ENCODE measurements around the gene CHST12.
"Not testable (repeated sequence)": the region's sequence is repeated elsewhere in the genome, so short reads cannot be mapped to it uniquely, and the experiment has no call there.

Gene CHST12

GRCh38 chr7:2466675-2467074 is 63.3 kb downstream of the CHST12 start:
- no peak overlapping the region for H3K9ac ChIP-seq (ENCODE audit: low read depth, low read length)
- no peak overlapping the region for H3K27ac ChIP-seq (ENCODE audit: low read depth, low read length)
- peaks cover 3% of the 10 kb centered on the region; the same call in 1 of the 2 replicates for H3K9me3 ChIP-seq (ENCODE audit: control insufficient read depth, insufficient read depth, low read length)
- no peak overlapping the region for H3K4me3 ChIP-seq (ENCODE audit: low read depth, low read length)
- H3K36me3 ChIP-seq (ENCODE audit: control insufficient read depth, insufficient read depth, low read length): no peaks in the 10 kb centered on the region
- peaks cover 6% of the 10 kb centered on the region for H3K4me1 ChIP-seq (ENCODE audit: control insufficient read depth, insufficient read depth, low read length)
- no peaks in the 10 kb centered on the region for H3K27me3 ChIP-seq (ENCODE audit: control insufficient read depth, insufficient read depth, low read length)

GRCh38 chr7:2468227-2468626 is 64.8 kb downstream of the CHST12 start:
- no peaks in the 10 kb centered on the region for H3K27me3 ChIP-seq (ENCODE audit: control insufficient read depth, insufficient read depth, low read length)
- peaks cover 6% of the 10 kb centered on the region for H3K4me1 ChIP-seq (ENCODE audit: control insufficient read depth, insufficient read depth, low read length)
- no peak overlapping the region for H3K9ac ChIP-seq (ENCODE audit: low read depth, low read length)
- H3K9me3 ChIP-seq (ENCODE audit: control insufficient read depth, insufficient read depth, low read length): peaks cover 3% of the 10 kb centered on the region; the same call in 1 of the 2 replicates
- H3K36me3 ChIP-seq (ENCODE audit: control insufficient read depth, insufficient read depth, low read length): no peaks in the 10 kb centered on the region
- H3K27ac ChIP-seq (ENCODE audit: low read depth, low read length): no peak overlapping the region
- H3K4me3 ChIP-seq (ENCODE audit: low read depth, low read length): no peak overlapping the region

- H3K27me3 ChIP-seq (ENCODE audit: control insufficient read depth, insufficient read depth, low read length); H3K36me3 ChIP-seq (ENCODE audit: control insufficient read depth, insufficient read depth, low read length); H3K9me3 ChIP-seq (ENCODE audit: control insufficient read depth, insufficient read depth, low read length); H3K4me1 ChIP-seq (ENCODE audit: control insufficient read depth, insufficient read depth, low read length); H3K4me3 ChIP-seq (ENCODE audit: low read depth, low read length); H3K27ac ChIP-seq (ENCODE audit: low read depth, low read length); H3K9ac ChIP-seq (ENCODE audit: low read depth, low read length): not testable (repeated sequence)
Observed at GRCh38 chr7:2469460-2470203, 66.2 kb downstream of the CHST12 start.

- H3K9ac ChIP-seq (ENCODE audit: low read depth, low read length): no peak overlapping the region
- no peak overlapping the region for H3K27ac ChIP-seq (ENCODE audit: low read depth, low read length)
- no peaks in the 10 kb centered on the region for H3K36me3 ChIP-seq (ENCODE audit: control insufficient read depth, insufficient read depth, low read length)
- no peaks in the 10 kb centered on the region for H3K9me3 ChIP-seq (ENCODE audit: control insufficient read depth, insufficient read depth, low read length)
- H3K4me1 ChIP-seq (ENCODE audit: control insufficient read depth, insufficient read depth, low read length): peaks cover 6% of the 10 kb centered on the region
- H3K27me3 ChIP-seq (ENCODE audit: control insufficient read depth, insufficient read depth, low read length): no peaks in the 10 kb centered on the region
- no peak overlapping the region for H3K4me3 ChIP-seq (ENCODE audit: low read depth, low read length)
Observed at GRCh38 chr7:2470204-2471021, 67.0 kb downstream of the CHST12 start.

- Histone ChIP-seq H3K9ac (ENCODE audit: low read depth, low read length) (no peak overlapping the region), H3K27me3 (ENCODE audit: control insufficient read depth, insufficient read depth, low read length) (no peaks in the 10 kb centered on the region), H3K4me3 (ENCODE audit: low read depth, low read length) (no peak overlapping the region), H3K27ac (ENCODE audit: low read depth, low read length) (peak overlapping the region; percentile 42), H3K36me3 (ENCODE audit: control insufficient read depth, insufficient read depth, low read length) (no peaks in the 10 kb centered on the region), H3K4me1 (ENCODE audit: control insufficient read depth, insufficient read depth, low read length) (peaks cover 2% of the 10 kb centered on the region), H3K9me3 (ENCODE audit: control insufficient read depth, insufficient read depth, low read length) (no peaks in the 10 kb centered on the region)
Observed at GRCh38 chr7:2471022-2471329, 67.6 kb downstream of the CHST12 start.

GRCh38 chr7:2471396-2471795 is 68.0 kb downstream of the CHST12 start:
- Histone ChIP-seq H3K4me1 (ENCODE audit: control insufficient read depth, insufficient read depth, low read length) (no peaks in the 10 kb centered on the region; the same call in 1 of the 2 replicates), H3K27me3 (ENCODE audit: control insufficient read depth, insufficient read depth, low read length) (no peaks in the 10 kb centered on the region), H3K4me3 (ENCODE audit: low read depth, low read length) (no peak overlapping the region), H3K36me3 (ENCODE audit: control insufficient read depth, insufficient read depth, low read length) (no peaks in the 10 kb centered on the region), H3K9me3 (ENCODE audit: control insufficient read depth, insufficient read depth, low read length) (no peaks in the 10 kb centered on the region), H3K27ac (ENCODE audit: low read depth, low read length) (peak overlapping the region; percentile 42), H3K9ac (ENCODE audit: low read depth, low read length) (no peak overlapping the region)

GRCh38 chr7:2472739-2473138 is 69.3 kb downstream of the CHST12 start:
- Histone ChIP-seq H3K4me3 (ENCODE audit: low read depth, low read length) (no peak overlapping the region), H3K9me3 (ENCODE audit: control insufficient read depth, insufficient read depth, low read length) (no peaks in the 10 kb centered on the region), H3K4me1 (ENCODE audit: control insufficient read depth, insufficient read depth, low read length) (peaks cover under 1% of the 10 kb centered on the region; the same call in 1 of the 2 replicates), H3K36me3 (ENCODE audit: control insufficient read depth, insufficient read depth, low read length) (no peaks in the 10 kb centered on the region), H3K27ac (ENCODE audit: low read depth, low read length) (no peak overlapping the region), H3K27me3 (ENCODE audit: control insufficient read depth, insufficient read depth, low read length) (no peaks in the 10 kb centered on the region), H3K9ac (ENCODE audit: low read depth, low read length) (no peak overlapping the region)

- Histone ChIP-seq H3K27ac (ENCODE audit: low read depth, low read length) (no peak overlapping the region), H3K9me3 (ENCODE audit: control insufficient read depth, insufficient read depth, low read length) (no peaks in the 10 kb centered on the region), H3K27me3 (ENCODE audit: control insufficient read depth, insufficient read depth, low read length) (no peaks in the 10 kb centered on the region), H3K4me3 (ENCODE audit: low read depth, low read length) (no peak overlapping the region), H3K36me3 (ENCODE audit: control insufficient read depth, insufficient read depth, low read length) (no peaks in the 10 kb centered on the region), H3K9ac (ENCODE audit: low read depth, low read length) (no peak overlapping the region), H3K4me1 (ENCODE audit: control insufficient read depth, insufficient read depth, low read length) (peaks cover 2% of the 10 kb centered on the region; the same call in 1 of the 2 replicates)
Observed at GRCh38 chr7:2473496-2474180, 70.2 kb downstream of the CHST12 start.

GRCh38 chr7:2474224-2474623 is 70.8 kb downstream of the CHST12 start:
- H3K4me1 ChIP-seq (ENCODE audit: control insufficient read depth, insufficient read depth, low read length): peaks cover 2% of the 10 kb centered on the region; the same call in 1 of the 2 replicates
- no peak overlapping the region for H3K27ac ChIP-seq (ENCODE audit: low read depth, low read length)
- no peaks in the 10 kb centered on the region for H3K27me3 ChIP-seq (ENCODE audit: control insufficient read depth, insufficient read depth, low read length)
- H3K36me3 ChIP-seq (ENCODE audit: control insufficient read depth, insufficient read depth, low read length): no peaks in the 10 kb centered on the region
- no peak overlapping the region for H3K9ac ChIP-seq (ENCODE audit: low read depth, low read length)
- H3K9me3 ChIP-seq (ENCODE audit: control insufficient read depth, insufficient read depth, low read length): no peaks in the 10 kb centered on the region
- H3K4me3 ChIP-seq (ENCODE audit: low read depth, low read length): no peak overlapping the region

- H3K27me3 ChIP-seq (ENCODE audit: control insufficient read depth, insufficient read depth, low read length): no peaks in the 10 kb centered on the region
- H3K9me3 ChIP-seq (ENCODE audit: control insufficient read depth, insufficient read depth, low read length): no peaks in the 10 kb centered on the region
- peaks cover 2% of the 10 kb centered on the region; the same call in 1 of the 2 replicates for H3K4me1 ChIP-seq (ENCODE audit: control insufficient read depth, insufficient read depth, low read length)
- H3K9ac ChIP-seq (ENCODE audit: low read depth, low read length): no peak overlapping the region
- no peak overlapping the region for H3K27ac ChIP-seq (ENCODE audit: low read depth, low read length)
- no peaks in the 10 kb centered on the region for H3K36me3 ChIP-seq (ENCODE audit: control insufficient read depth, insufficient read depth, low read length)
- H3K4me3 ChIP-seq (ENCODE audit: low read depth, low read length): no peak overlapping the region
Observed at GRCh38 chr7:2474813-2475677, 71.6 kb downstream of the CHST12 start.
